PC-9 (cell line): ENCODE data around the gene TMEM185B. TPM values are rescaled to one million over a fixed set of nuclear protein-coding genes. Genes with fewer than 3 reads are reported as not detected.
"Not testable (repeated sequence)": the region's sequence is repeated elsewhere in the genome, so short reads cannot be mapped to it uniquely, and the experiment has no call there.

Source experiments
- BruUV-seq: library from RNA; stranded (reverse); fragments of 400-500 nt; replicated peaks from 2 replicates; lab custom pipeline; 2021; lab: Mats Ljungman, UMichigan
- CTCF ChIA-PET: fragments of 300-600 bp; sonication (Branson Sonifier 250); formaldehyde crosslinking; loops from one replicate; lab custom pipeline; 2022; ENCODE audit warnings: antibody characterized with exemption; lab: Charles Lee
- POLR2A ChIA-PET: fragments of 300-600 bp; sonication (Branson Sonifier 250); formaldehyde crosslinking; loops from one replicate; lab custom pipeline; 2022; ENCODE audit warnings: antibody characterized with exemption; ENCODE audit not compliant: unreplicated experiment; lab: Charles Lee
- DNase-seq, 2 experiments: peaks; one replicate each; pipeline versions ENCODE4 v3.0.0 to v3.0.0-alpha.2; 2015 to 2022; ENCODE audit warnings: mixed read lengths in 1 of 2
- H2AFZ ChIP-seq: fragments of 200-600 bp; sonication (generic); 2 replicates; pipeline ENCODE4 v1.8.1; 2017; ENCODE audit warnings: antibody characterized with exemption
- H3F3A ChIP-seq: fragments of 200-600 bp; sonication (generic); 2 replicates; pipeline ENCODE4 v1.8.1; 2017; ENCODE audit warnings: antibody characterized with exemption, mild to moderate bottlenecking, low read depth; ENCODE audit not compliant: insufficient read depth
- H3K27ac ChIP-seq: fragments of 200-600 bp; sonication (generic); 2 replicates; pipeline ENCODE4 v1.6.1; 2016; ENCODE audit warnings: mixed run types
- H3K27me3 ChIP-seq: fragments of 200-600 bp; sonication (generic); 2 replicates; pipeline ENCODE4 v1.6.1; 2016; ENCODE audit warnings: low read depth, mixed run types; ENCODE audit not compliant: insufficient read depth
- H3K36me3 ChIP-seq: fragments of 200-600 bp; sonication (generic); 2 replicates; pipeline ENCODE4 v1.6.1; 2016; ENCODE audit warnings: low read depth, mixed run types
- H3K4me1 ChIP-seq: fragments of 200-600 bp; sonication (generic); replicated peaks from 2 replicates; pipeline ENCODE4 v1.6.1; 2016; ENCODE audit warnings: mixed run types; ENCODE audit not compliant: insufficient read depth
- H3K4me2 ChIP-seq: fragments of 200-600 bp; sonication (generic); 2 replicates; pipeline ENCODE4 v1.6.1; 2017; ENCODE audit warnings: mixed run types
- H3K4me3 ChIP-seq: fragments of 200-600 bp; sonication (generic); 2 replicates; pipeline ENCODE4 v1.6.1; 2016; ENCODE audit warnings: mixed run types
- H3K79me2 ChIP-seq: fragments of 200-600 bp; sonication (generic); 2 replicates; pipeline ENCODE4 v1.6.1; 2017; ENCODE audit warnings: low read depth, mixed run types
- H3K9me2 ChIP-seq: fragments of 200-600 bp; sonication (generic); 2 replicates; pipeline ENCODE4 v1.8.1; 2017; ENCODE audit warnings: mild to moderate bottlenecking; ENCODE audit not compliant: insufficient read depth
- H3K9me3 ChIP-seq: fragments of 200-600 bp; sonication (generic); 2 replicates; pipeline ENCODE4 v1.8.1; 2016; ENCODE audit warnings: low read depth; ENCODE audit not compliant: insufficient read depth
- H4K20me1 ChIP-seq: fragments of 200-600 bp; sonication (generic); 2 replicates; pipeline ENCODE4 v1.8.1; 2017; ENCODE audit not compliant: insufficient read depth
- CTCF ChIP-seq: fragments of 200-600 bp; sonication (generic); conservative IDR thresholded peaks from 2 replicates; pipeline ENCODE4 v1.6.1; 2017; ENCODE audit warnings: mixed run types, antibody characterized with exemption, mild to moderate bottlenecking, moderate library complexity
- EZH2 ChIP-seq: fragments of 200-600 bp; sonication (generic); IDR thresholded peaks from 2 replicates; pipeline ENCODE4 v1.8.0; 2017; ENCODE audit warnings: antibody characterized with exemption, low read depth
- intact Hi-C: fragments of 100-400 bp; cut with micrococcal nuclease; formaldehyde crosslinking; loops from one replicate; pipeline ENCODE4 v1.10.0; 2022; ENCODE audit not compliant: unreplicated experiment
- total RNA-seq: library from RNA; stranded (reverse); gene quantifications from 2 replicates; pipeline ENCODE4 v1.2.3, GENCODE V29; 2021

TMEM185B gene
- total RNA-seq, 1 experiment from 2014 or later = 30.3 TPM

- BruUV-seq = no TSS peak
- no peak for DNase-seq
- Histone ChIP-seq H2AFZ (no peak overlapping the region), H3K4me2 (no peak overlapping the region), H4K20me1 (peaks cover 8% of the 10 kb centered on the region; the same call in 1 of the 2 replicates), H3K4me3 (no peak overlapping the region), H3K27me3 (no peaks in the 10 kb centered on the region), H3K9me2 (no peaks in the 10 kb centered on the region), H3K79me2 (peaks cover 86% of the 10 kb centered on the region), H3F3A (no peaks in the 10 kb centered on the region), H3K27ac (no peak overlapping the region), H3K9me3 (peaks cover 6% of the 10 kb centered on the region; the same call in 1 of the 2 replicates), H3K4me1 (0 out of 2 replicates have a peak, but pooled peaks cover 5% of the 10 kb centered on the region), H3K36me3 (peaks cover 24% of the 10 kb centered on the region)
- TF ChIP-seq EZH2 = no peak
- TF ChIP-seq CTCF = no peak
- intact Hi-C loops = no loop called here
- ChIA-PET CTCF (no interaction called here), POLR2A (no interaction called here)
These were observed 37.5 kb upstream of the TMEM185B start for GRCh38 chr2:120260736-120261135.

GRCh38 chr2:120259939-120260338, 36.7 kb upstream of the TMEM185B start:
- BruUV-seq, H3K9me3 ChIP-seq, CTCF ChIA-PET, intact Hi-C loops, H3K4me2 ChIP-seq, H3K9me2 ChIP-seq, H3F3A ChIP-seq, H3K4me3 ChIP-seq, H3K27ac ChIP-seq, H3K27me3 ChIP-seq, H2AFZ ChIP-seq, H4K20me1 ChIP-seq: not testable (repeated sequence)
- H3K4me1 ChIP-seq = peaks cover 12% of the 10 kb centered on the region
- peak in 1 of 2 experiments; percentile 30 for DNase-seq
- POLR2A ChIA-PET = interaction anchor here (0.6 kb wide), 1 partner anchor 144 kb away, joined by 4 read pairs; no protein-coding TSS in a partner anchor
- H3K79me2 ChIP-seq = peaks cover 86% of the 10 kb centered on the region
- H3K36me3 ChIP-seq = peaks cover 24% of the 10 kb centered on the region

GRCh38 chr2:120258196-120258595, 35.0 kb upstream of the TMEM185B start:
- no TSS peak for BruUV-seq
- TF ChIP-seq EZH2 = no peak
- no peak for TF ChIP-seq CTCF
- Histone ChIP-seq H4K20me1 (peaks cover 15% of the 10 kb centered on the region), H3K4me2 (no peak overlapping the region), H3K4me3 (no peak overlapping the region), H3K9me2 (no peaks in the 10 kb centered on the region), H3K27me3 (no peaks in the 10 kb centered on the region), H2AFZ (no peak overlapping the region), H3K9me3 (peaks cover 6% of the 10 kb centered on the region; the same call in 1 of the 2 replicates), H3F3A (peaks cover 11% of the 10 kb centered on the region), H3K79me2 (peaks cover 91% of the 10 kb centered on the region), H3K36me3 (peaks cover 24% of the 10 kb centered on the region), H3K4me1 (peaks cover 25% of the 10 kb centered on the region), H3K27ac (no peak overlapping the region)
- intact Hi-C loops = no loop called here
- DNase-seq = peak in 1 of 2 experiments; percentile 31
- CTCF ChIA-PET = no interaction called here
- POLR2A ChIA-PET = no interaction called here

- TF ChIP-seq EZH2 (no peak), CTCF (no peak)
- Histone ChIP-seq H3K27ac (no peak overlapping the region), H3K4me3 (no peak overlapping the region), H3K4me2 (no peak overlapping the region), H3F3A (peaks cover 12% of the 10 kb centered on the region), H2AFZ (no peak overlapping the region), H4K20me1 (peaks cover 15% of the 10 kb centered on the region), H3K79me2 (peaks cover 88% of the 10 kb centered on the region), H3K36me3 (peaks cover 24% of the 10 kb centered on the region), H3K9me3 (peaks cover 6% of the 10 kb centered on the region; the same call in 1 of the 2 replicates), H3K9me2 (no peaks in the 10 kb centered on the region), H3K27me3 (no peaks in the 10 kb centered on the region), H3K4me1 (peaks cover 25% of the 10 kb centered on the region)
- CTCF ChIA-PET = no interaction called here
- no peak for DNase-seq
- intact Hi-C loops = no loop called here
- BruUV-seq = no TSS peak
- POLR2A ChIA-PET = no interaction called here
These were observed 34.3 kb upstream of the TMEM185B start for GRCh38 chr2:120257522-120257921.
